Neural progenitor cell (in vitro differentiated cells): ENCODE measurements around the gene PRSS50.

Experiments used
- CTCF ChIP-seq: fragments of 200-600 bp; sonication (generic); IDR thresholded peaks from 2 replicates; pipeline ENCODE4 v1.5.1; 2017; ENCODE audit warnings: antibody characterized with exemption, mild to moderate bottlenecking
- EZH2 ChIP-seq: fragments of 200-600 bp; sonication (generic); IDR thresholded peaks from 2 replicates; pipeline ENCODE4 v1.6.1; 2017; ENCODE audit warnings: antibody characterized with exemption, mild to moderate bottlenecking, moderate library complexity
- EZH2phosphoT487 ChIP-seq: fragments of 200-600 bp; sonication (generic); IDR thresholded peaks from 2 replicates; pipeline ENCODE4 v1.6.1; 2017; ENCODE audit warnings: antibody characterized with exemption

GRCh38 chr3:46699676-46700523, 17.8 kb downstream of the PRSS50 start:
- no peak for TF ChIP-seq CTCF
- no peak for TF ChIP-seq EZH2phosphoT487
- TF ChIP-seq EZH2 = no peak
